Neural crest cell (in vitro differentiated cells): Measurements from ENCODE around the gene NFATC1. TPM values are rescaled to one million over a fixed set of nuclear protein-coding genes. Genes with fewer than 3 reads are reported as not detected.

Experiments used
- DNase-seq: peaks from one replicate; pipeline ENCODE4 v3.0.0; 2021; ENCODE audit warnings: low read depth, mixed read lengths, low spot score
- H3K27ac Mint-ChIP-seq: one replicate; pipeline ENCODE4 v1.8.0; 2021; ENCODE audit warnings: mild to moderate bottlenecking, mixed read lengths; ENCODE audit not compliant: unreplicated experiment
- H3K27me3 Mint-ChIP-seq: 2 replicates; pipeline ENCODE4 v1.8.0; 2021; ENCODE audit warnings: low read depth, mild to moderate bottlenecking, mixed read lengths
- H3K36me3 Mint-ChIP-seq: 2 replicates; pipeline ENCODE4 v1.8.0; 2021; ENCODE audit warnings: low read depth, mild to moderate bottlenecking, mixed read lengths
- H3K4me1 Mint-ChIP-seq: 2 replicates; pipeline ENCODE4 v1.8.0; 2021; ENCODE audit warnings: mixed read lengths
- H3K4me3 Mint-ChIP-seq: one replicate; pipeline ENCODE4 v1.8.0; 2021; ENCODE audit warnings: mild to moderate bottlenecking, mixed read lengths
- H3K9me3 Mint-ChIP-seq: 2 replicates; pipeline ENCODE4 v1.8.0; 2021; ENCODE audit warnings: mixed read lengths
- total RNA-seq: library from RNA; stranded (reverse); gene quantifications from 2 replicates; pipeline ENCODE4 v1.2.1, GENCODE V29; 2021
- TF ChIP-seq, protein P1 (sequence below): fragments of 200-600 bp; sonication (generic); conservative IDR thresholded peaks from 2 replicates; pipeline ENCODE4 v1.5.0; 2021; ENCODE audit warnings: antibody characterized with exemption, mild to moderate bottlenecking

NFATC1 gene
- total RNA-seq, 1 donor from 2014 or later = 2.4 TPM

DNA sequence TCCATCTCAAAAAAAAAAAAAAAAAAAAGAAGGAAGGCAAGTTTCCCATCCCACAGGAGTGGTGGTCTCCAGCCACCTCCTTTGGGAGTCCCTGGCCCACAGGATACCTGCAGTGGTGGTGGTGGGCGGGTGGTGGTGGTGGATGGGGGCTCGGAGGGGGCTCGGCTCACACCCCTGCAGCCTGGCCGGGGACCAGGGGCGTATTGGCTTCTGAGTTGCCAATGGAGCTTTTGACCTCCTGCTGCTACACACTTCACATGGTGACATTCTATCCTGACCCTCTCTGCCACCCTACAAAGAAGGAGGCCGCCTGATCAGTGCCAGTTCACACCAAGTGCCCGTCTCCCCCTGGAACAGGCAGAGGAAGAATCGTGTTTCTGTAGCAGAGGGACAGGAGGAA lies 119.6 kb downstream of the NFATC1 start:
- H3K4me1 Mint-ChIP-seq = peaks cover 3% of the 10 kb centered on the region
- DNase-seq = no peak
- H3K9me3 Mint-ChIP-seq = no peaks in the 10 kb centered on the region
- peaks cover 5% of the 10 kb centered on the region for H3K27me3 Mint-ChIP-seq
- H3K27ac Mint-ChIP-seq = no peak overlapping the region
- H3K36me3 Mint-ChIP-seq = no peaks in the 10 kb centered on the region
- TF ChIP-seq, protein P1, sequence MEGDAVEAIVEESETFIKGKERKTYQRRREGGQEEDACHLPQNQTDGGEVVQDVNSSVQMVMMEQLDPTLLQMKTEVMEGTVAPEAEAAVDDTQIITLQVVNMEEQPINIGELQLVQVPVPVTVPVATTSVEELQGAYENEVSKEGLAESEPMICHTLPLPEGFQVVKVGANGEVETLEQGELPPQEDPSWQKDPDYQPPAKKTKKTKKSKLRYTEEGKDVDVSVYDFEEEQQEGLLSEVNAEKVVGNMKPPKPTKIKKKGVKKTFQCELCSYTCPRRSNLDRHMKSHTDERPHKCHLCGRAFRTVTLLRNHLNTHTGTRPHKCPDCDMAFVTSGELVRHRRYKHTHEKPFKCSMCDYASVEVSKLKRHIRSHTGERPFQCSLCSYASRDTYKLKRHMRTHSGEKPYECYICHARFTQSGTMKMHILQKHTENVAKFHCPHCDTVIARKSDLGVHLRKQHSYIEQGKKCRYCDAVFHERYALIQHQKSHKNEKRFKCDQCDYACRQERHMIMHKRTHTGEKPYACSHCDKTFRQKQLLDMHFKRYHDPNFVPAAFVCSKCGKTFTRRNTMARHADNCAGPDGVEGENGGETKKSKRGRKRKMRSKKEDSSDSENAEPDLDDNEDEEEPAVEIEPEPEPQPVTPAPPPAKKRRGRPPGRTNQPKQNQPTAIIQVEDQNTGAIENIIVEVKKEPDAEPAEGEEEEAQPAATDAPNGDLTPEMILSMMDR = no peak
- no peak overlapping the region for H3K4me3 Mint-ChIP-seq

DNA sequence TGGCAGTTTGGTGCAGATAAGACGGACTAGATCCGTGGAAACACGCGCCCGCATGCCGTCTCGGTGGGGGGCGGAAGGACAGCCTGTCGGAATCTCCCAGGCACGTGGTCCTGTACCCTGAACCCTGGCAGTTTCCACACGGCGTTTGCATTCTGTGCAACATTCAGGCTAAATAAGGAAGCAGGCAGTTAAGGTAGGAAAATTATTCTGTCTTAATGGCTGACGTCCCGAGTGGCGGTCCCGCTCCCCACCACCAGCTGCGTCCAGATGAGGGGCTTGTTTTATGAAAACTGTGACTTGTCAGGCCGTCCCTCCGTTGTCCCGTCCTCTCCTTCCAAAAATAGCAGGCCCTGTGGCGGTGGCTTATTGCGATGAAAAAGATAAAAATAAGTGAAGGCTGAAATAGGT lies 120.2 kb downstream of the NFATC1 start:
- no peak overlapping the region for H3K27ac Mint-ChIP-seq
- peaks cover 3% of the 10 kb centered on the region for H3K4me1 Mint-ChIP-seq
- TF ChIP-seq, protein P1 = no peak
- no peak for DNase-seq
- H3K27me3 Mint-ChIP-seq = peaks cover 5% of the 10 kb centered on the region
- no peak overlapping the region for H3K4me3 Mint-ChIP-seq
- H3K36me3 Mint-ChIP-seq = no peaks in the 10 kb centered on the region
- no peaks in the 10 kb centered on the region for H3K9me3 Mint-ChIP-seq

DNA sequence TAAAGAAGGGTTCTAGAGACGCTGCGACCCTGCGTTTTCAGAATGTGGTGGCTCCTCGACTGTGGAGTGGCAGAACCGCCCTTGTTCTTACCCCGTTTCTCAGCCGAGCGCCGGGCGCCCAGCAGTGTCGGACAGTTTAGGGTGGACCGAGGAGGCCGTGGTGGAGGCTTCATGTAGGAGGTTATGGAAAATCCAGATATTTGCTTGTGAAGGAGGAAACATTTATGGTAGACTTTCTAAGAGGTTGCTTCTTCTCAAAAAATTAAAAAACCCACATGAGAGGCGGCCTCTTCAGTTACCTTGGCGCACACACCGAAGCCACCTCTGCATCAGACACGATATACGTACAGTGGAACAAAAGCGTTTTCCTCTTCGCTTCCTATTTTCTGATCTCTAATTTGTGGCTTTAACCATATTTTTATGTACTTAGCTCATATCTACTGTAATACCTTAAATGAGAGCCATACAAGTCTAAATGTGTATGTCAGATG lies 120.8 kb downstream of the NFATC1 start:
- H3K9me3 Mint-ChIP-seq = no peaks in the 10 kb centered on the region
- TF ChIP-seq, protein P1 = no peak
- DNase-seq = no peak
- peaks cover 3% of the 10 kb centered on the region for H3K4me1 Mint-ChIP-seq
- H3K27ac Mint-ChIP-seq = no peak overlapping the region
- no peak overlapping the region for H3K4me3 Mint-ChIP-seq
- no peaks in the 10 kb centered on the region for H3K36me3 Mint-ChIP-seq
- peaks cover 5% of the 10 kb centered on the region for H3K27me3 Mint-ChIP-seq

DNA sequence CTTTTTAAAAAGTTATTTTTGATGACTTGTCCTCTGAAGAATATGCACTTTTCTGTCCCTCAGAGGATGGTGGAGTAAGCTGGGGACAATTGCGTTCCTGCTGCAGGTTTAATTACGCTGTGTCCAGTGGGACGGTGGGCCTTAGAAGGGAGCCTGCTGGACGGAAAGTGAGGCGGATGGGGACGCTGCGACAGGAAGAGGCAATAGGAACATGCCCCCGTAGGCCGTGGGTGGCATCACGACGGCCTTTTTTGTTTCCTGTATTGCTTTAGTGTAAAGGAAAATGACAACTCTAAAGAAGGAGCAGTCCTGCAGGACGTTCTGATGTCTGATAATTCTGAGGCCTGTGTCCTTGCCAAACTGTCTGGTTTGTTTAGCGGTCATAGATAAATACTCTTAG lies 121.6 kb downstream of the NFATC1 start:
- no peak for DNase-seq
- Mint-ChIP-seq H3K9me3 (no peaks in the 10 kb centered on the region), H3K4me1 (peaks cover 3% of the 10 kb centered on the region), H3K4me3 (no peak overlapping the region), H3K27ac (no peak overlapping the region), H3K36me3 (no peaks in the 10 kb centered on the region), H3K27me3 (peaks cover 5% of the 10 kb centered on the region)
- TF ChIP-seq, protein P1 = no peak

DNA sequence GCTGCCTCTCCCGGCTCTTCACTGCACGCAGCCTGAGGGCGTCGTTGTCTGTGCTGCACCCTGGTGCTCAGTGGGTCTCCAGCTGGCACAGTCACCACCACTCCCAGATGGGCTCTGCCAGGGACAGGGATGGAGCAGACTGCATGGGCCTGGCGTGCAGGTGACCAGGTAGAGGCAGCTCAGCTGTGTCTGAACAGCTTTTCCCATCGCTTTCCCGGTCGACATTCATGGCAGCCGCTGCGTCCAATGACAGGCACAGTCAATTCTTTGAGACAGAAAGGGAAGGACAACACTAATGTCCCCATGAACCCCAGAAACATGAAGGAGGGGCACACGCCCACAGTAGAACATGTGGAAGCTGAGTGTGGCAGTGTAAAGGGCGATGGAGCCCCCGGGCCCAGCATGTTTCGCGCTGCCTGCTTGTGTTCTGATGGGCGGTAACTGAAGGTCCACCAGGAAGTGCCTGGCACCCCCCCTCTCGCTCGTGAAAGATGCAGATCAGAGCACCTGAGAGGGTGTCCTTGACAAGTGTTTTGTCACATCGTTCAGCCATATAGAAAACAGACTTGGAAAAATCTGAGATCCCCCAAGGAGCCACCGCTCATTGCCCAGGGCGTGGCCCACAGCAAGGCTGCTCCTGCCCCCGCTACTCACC lies 122.4 kb downstream of the NFATC1 start:
- no peak for DNase-seq
- no peaks in the 10 kb centered on the region for H3K9me3 Mint-ChIP-seq
- no peaks in the 10 kb centered on the region for H3K36me3 Mint-ChIP-seq
- TF ChIP-seq, protein P1 = no peak
- no peak overlapping the region for H3K27ac Mint-ChIP-seq
- H3K4me1 Mint-ChIP-seq = peaks cover 3% of the 10 kb centered on the region
- no peak overlapping the region for H3K4me3 Mint-ChIP-seq
- peaks cover 5% of the 10 kb centered on the region for H3K27me3 Mint-ChIP-seq
